Thyroid gland (tissue), 4 donors: ENCODE results near the gene NDUFV3. TPM values are rescaled to one million over a fixed set of nuclear protein-coding genes. Genes with fewer than 3 reads are reported as not detected.
"Not testable (repeated sequence)": the region's sequence is repeated elsewhere in the genome, so short reads cannot be mapped to it uniquely, and the experiment has no call there.

Experiments
- DNase-seq, 2 donors: peaks; one replicate each; pipeline ENCODE4 v3.0.0-alpha.2; 2019
- H3K27ac ChIP-seq, 3 donors: fragments of 200-600 bp; sonication (generic); 1 replicate in 2 of 3; 2 replicates in 1 of 3; pipeline ENCODE4 v1.5.1; 2016 to 2019; ENCODE audit warnings: mild to moderate bottlenecking in 1 of 3, moderate library complexity in 1 of 3
- H3K27me3 ChIP-seq: fragments of 200-600 bp; sonication (generic); one replicate; pipeline ENCODE4 v1.5.1; 2019
- H3K36me3 ChIP-seq, 2 donors: fragments of 200-600 bp; sonication (generic); one replicate each; pipeline ENCODE4 v1.5.1; 2016 to 2019
- H3K4me1 ChIP-seq, 2 donors: fragments of 200-600 bp; sonication (generic); one replicate each; pipeline ENCODE4 v1.5.1; 2017 to 2019
- H3K4me3 ChIP-seq, 3 donors: fragments of 200-600 bp; sonication (generic); replicated peaks in 1 of 3; 1 replicate in 2 of 3; 2 replicates in 1 of 3; pipeline ENCODE4 v1.5.1; 2016; ENCODE audit warnings: mild to moderate bottlenecking in 1 of 3
- H3K9me3 ChIP-seq: fragments of 200-600 bp; sonication (generic); one replicate; pipeline ENCODE4 v1.5.1; 2017
- CTCF ChIP-seq, 6 experiments: fragments of 200-600 bp in 3 of 6; fragments of 450-650 bp in 3 of 6; sonication (generic) in 3 of 6; IDR thresholded peaks; one replicate each; pipeline ENCODE4 v1.5.1; 2016 to 2019; ENCODE audit warnings: antibody characterized with exemption in 6 of 6, mild to moderate bottlenecking in 2 of 6, inconsistent platforms in 1 of 6, moderate library complexity in 1 of 6
- POLR2A ChIP-seq, 2 donors: fragments of 450-650 bp; IDR thresholded peaks; one replicate each; pipeline ENCODE4 v1.6.1; 2017; ENCODE audit warnings: antibody characterized with exemption in 2 of 2, mild to moderate bottlenecking in 2 of 2, moderate library complexity in 1 of 2
- WGBS, 2 donors: methylation state at CpG; one replicate each; pipeline ENCODE4 v1.1.5; 2017; 5-methylcytosine and 5-hydroxymethylcytosine counted together
- intact Hi-C: fragments of 100-400 bp; cut with DNase I; formaldehyde crosslinking; loops from one replicate; pipeline ENCODE4 v1.15.1; 2023
- total RNA-seq, 4 donors: library from RNA; depleted of rRNA; stranded (reverse); fragments of >200 nt; gene quantifications; one replicate each; pipeline ENCODE4 v1.2.3, GENCODE V29; 2016

NDUFV3 gene
- total RNA-seq, 4 donors from 2014 or later = 51.9 to 61.8 (median 55.2) TPM

- intact Hi-C loops, H3K4me3 ChIP-seq, H3K27me3 ChIP-seq, H3K9me3 ChIP-seq, H3K36me3 ChIP-seq: not testable (repeated sequence)
- Histone ChIP-seq H3K27ac (peak overlapping the region; percentile 63 to 86 (median 63)), H3K4me1 (peaks cover 3 to 12% of the 10 kb centered on the region in 2 donors)
- peak; percentile 36 to 46 for DNase-seq
- WGBS, 2 donors = 60 to 63% methylated on average over 8 to 9 of the region's 9 CpGs
These were observed 40.2 kb downstream of the NDUFV3 start for GRCh38 chr21:42933137-42933970.

- H3K27me3 ChIP-seq, H3K4me3 ChIP-seq, H3K9me3 ChIP-seq, H3K36me3 ChIP-seq, H3K27ac ChIP-seq, intact Hi-C loops, DNase-seq: not testable (repeated sequence)
- 96 to 97% methylated on average over 7 to 12 of the region's 12 CpGs for WGBS, 2 donors
- peaks cover 3 to 12% of the 10 kb centered on the region in 2 donors for H3K4me1 ChIP-seq
These were observed 40.9 kb downstream of the NDUFV3 start for GRCh38 chr21:42933973-42934372.

GRCh38 chr21:42936360-42936759 is 43.3 kb downstream of the NDUFV3 start:
- DNase-seq = not testable (repeated sequence)

GRCh38 chr21:42937034-42937940 is 44.2 kb downstream of the NDUFV3 start:
- intact Hi-C loops, H3K36me3 ChIP-seq: not testable (repeated sequence)

More at GRCh38 chr21:42936360-42936759, 43.3 kb downstream of the NDUFV3 start:
- H3K9me3 ChIP-seq, intact Hi-C loops, H3K4me3 ChIP-seq, H3K27me3 ChIP-seq, H3K36me3 ChIP-seq, H3K27ac ChIP-seq: not testable (repeated sequence)
- peaks cover 7 to 26% of the 10 kb centered on the region in 2 donors for H3K4me1 ChIP-seq
- 87 to 90% methylated on average over 5 of the region's 5 CpGs for WGBS, 2 donors

GRCh38 chr21:42937960-42938605 is 45.0 kb downstream of the NDUFV3 start:
- Histone ChIP-seq H3K27ac (no peak overlapping the region), H3K4me3 (no peak overlapping the region), H3K36me3 (no peaks in the 10 kb centered on the region), H3K27me3 (no peaks in the 10 kb centered on the region), H3K4me1 (peaks cover 4 to 20% of the 10 kb centered on the region in 2 donors), H3K9me3 (no peaks in the 10 kb centered on the region)
- DNase-seq = no peak
- WGBS, 2 donors = 88 to 89% methylated on average over 21 of the region's 21 CpGs
- intact Hi-C loops = no loop called here
- TF ChIP-seq POLR2A (IDR thresholded peaks at IDR 0.05) = no peak
- no peak for TF ChIP-seq CTCF (IDR thresholded peaks at IDR 0.05)

More at GRCh38 chr21:42937034-42937940, 44.2 kb downstream of the NDUFV3 start:
- not testable (repeated sequence) for H3K4me3 ChIP-seq, DNase-seq, H3K9me3 ChIP-seq, H3K27me3 ChIP-seq
- Histone ChIP-seq H3K27ac (peak overlapping the region in 1 of 3 donors; percentile 54), H3K4me1 (peaks cover 7 to 25% of the 10 kb centered on the region in 2 donors)
- WGBS, 2 donors = 69 to 74% methylated on average over 15 to 16 of the region's 16 CpGs

- DNase-seq, H3K9me3 ChIP-seq, H3K4me3 ChIP-seq, intact Hi-C loops, H3K36me3 ChIP-seq, H3K27ac ChIP-seq, H3K27me3 ChIP-seq: not testable (repeated sequence)
- peaks cover 4 to 17% of the 10 kb centered on the region in 2 donors for H3K4me1 ChIP-seq
- 91 to 94% methylated on average over 6 of the region's 6 CpGs for WGBS, 2 donors
These were observed 45.5 kb downstream of the NDUFV3 start for GRCh38 chr21:42938606-42938995.
